ENCODE results near the gene SLC36A1.
"Not testable (repeated sequence)": the region's sequence is repeated elsewhere in the genome, so short reads cannot be mapped to it uniquely, and the experiment has no call there.

The SLC36A1 gene

GRCh38 chr5:151447174-151448037, at the start of gene SLC36A1:
Gene SLC36A1 (plus strand): TSS chr5:151447603. CDS start chr5:151458793, 11,190 bp downstream.
- peak; percentile 97 for DNase-seq

GRCh38 chr5:151405334-151406160, 41.9 kb upstream of the SLC36A1 start:
- DNase-seq: no peak

GRCh38 chr5:151406322-151406947, 41.0 kb upstream of the SLC36A1 start:
- no peak for DNase-seq

DNA sequence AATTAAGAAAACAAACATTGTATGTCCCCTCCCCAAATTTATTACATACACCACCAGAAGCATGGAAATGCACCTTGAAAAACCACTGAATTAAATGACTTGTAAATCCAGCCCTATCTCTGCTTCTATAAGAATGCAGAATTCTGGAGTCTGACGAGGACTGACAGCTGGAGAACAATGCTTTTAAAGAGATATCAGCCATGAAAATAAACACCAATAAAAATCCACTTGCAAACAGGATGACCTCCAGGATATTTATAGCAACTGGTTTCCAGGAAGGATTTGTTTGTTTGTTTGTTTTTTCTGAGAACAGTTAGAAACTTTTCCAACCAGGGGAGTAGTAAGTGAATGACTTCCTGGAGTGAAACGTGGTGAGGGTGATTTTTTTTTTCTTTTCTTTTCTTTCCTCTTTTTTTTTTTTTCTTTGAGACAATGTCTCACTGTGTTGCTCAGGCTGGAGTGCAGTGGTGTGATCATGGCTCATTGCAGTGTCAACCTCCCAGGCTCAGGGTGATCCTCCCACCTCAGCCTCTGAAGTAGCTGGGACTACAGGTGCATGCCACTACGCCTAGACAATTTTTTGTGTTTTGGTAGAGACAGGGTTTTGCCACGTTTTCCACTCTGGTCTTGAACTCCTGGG, 38.7 kb upstream of the SLC36A1 start:
- DNase-seq: peak; percentile 48

DNA sequence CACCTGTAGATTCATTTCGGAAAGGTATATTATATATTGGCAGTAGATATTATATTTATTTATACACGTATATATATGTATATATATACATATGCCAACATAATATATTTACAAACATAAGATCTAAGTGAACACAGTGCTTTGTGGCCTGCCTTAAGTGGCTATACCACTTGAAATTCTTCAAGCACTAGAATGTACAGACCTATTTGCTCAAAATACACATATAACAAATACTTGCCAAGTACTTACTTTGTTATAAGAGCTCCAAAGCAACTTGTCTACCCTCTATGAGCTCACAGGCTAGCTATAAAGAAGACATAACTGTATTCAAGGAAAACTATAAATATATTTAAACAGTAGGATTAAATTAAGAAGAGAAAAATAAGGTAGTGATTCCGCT, 33.6 kb upstream of the SLC36A1 start:
- DNase-seq: no peak

GRCh38 chr5:151414536-151414935, 32.9 kb upstream of the SLC36A1 start:
- no peak for DNase-seq

- DNase-seq: no peak
These were observed 29.7 kb upstream of the SLC36A1 start for GRCh38 chr5:151417712-151418111.

DNA sequence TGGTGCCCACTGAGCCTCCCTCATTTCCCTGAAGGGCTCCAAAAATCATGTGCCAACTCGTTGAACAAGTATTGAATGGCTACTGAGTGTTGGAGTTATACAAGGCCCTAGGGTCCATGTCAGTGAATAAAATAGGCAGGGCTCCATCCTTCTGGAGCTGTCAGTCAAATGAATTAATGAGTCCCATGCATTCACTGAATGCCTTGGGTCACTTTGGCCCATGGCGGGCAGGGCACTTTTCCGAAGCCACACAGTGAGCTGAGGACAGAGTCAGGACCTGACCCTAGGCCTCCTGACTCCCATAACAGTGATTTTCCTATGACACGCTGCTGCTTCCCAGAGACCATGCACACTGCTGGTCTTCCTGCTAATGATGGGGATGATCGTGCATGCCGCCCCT, 27.3 kb upstream of the SLC36A1 start:
- DNase-seq: no peak

DNA sequence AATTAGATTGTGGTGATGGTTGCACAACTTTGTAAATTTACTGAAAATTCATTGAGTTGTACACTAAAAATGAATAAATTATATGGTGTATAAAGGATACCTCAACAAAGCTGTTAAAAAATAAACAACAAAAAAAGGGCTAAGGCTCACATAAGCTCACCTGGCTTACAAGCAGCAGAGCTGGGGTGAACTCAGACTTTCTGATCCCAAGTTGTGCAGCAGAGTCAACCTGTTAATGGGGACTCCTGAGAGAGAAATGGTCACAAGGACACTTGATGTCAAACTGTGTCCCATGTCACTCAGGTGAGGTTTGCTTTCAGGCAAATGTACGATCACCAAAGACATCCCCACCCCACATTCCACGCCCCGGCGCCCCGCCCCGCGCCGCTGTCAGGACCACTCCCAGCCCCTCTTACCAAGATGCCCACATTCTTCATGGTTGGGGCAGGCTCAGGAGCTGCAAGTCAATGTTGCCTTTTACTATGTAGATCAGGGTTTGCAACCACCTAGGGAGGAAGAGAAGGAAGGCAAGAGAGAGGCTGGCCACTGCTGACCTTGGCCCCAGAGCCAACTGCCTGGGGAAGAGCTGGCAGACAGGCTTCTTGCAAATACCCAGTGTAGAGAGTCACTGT, 22.4 kb upstream of the SLC36A1 start:
- no peak for DNase-seq

GRCh38 chr5:151426347-151426746, 21.1 kb upstream of the SLC36A1 start:
- DNase-seq: not testable (repeated sequence)

DNA sequence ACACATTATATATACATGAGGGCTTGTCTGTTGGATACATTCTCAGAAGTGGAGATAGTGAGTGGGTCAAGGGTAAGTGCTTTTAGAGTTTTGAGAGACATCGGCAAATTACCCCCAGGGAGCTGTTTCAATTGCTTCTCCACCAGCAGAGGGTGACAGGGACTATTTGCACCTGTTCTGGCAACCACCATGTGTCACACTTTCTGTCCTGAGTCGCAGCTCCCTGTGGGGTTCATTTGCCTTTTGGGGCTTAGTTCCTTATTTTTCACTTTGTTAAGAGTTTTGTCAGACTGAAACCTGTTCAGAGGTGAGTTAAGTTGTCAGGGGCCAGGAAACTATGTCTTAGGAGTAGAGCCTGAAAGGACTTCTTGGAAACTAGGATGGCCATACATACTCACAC, 20.1 kb upstream of the SLC36A1 start:
- no peak for DNase-seq

GRCh38 chr5:151430731-151431130, 16.7 kb upstream of the SLC36A1 start:
- DNase-seq: no peak

DNA sequence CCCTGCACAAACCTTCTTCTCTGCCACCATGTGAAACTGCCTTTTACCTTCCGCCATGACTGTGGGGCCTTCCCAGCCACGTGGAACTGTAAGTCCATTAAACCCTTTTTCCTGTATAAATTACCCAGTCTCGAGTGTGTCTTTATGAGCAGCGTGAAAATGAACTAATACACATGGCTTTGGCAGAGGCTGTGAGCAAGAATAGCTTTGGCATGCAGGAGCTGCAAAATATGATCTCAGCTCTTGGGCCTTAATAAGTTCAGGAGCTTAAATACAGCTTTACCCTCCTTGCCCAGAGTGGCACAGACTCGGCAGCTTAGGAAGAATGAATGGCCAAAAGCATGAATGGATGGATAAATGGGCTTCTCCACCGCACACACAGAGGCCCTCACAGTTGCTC, 15.7 kb upstream of the SLC36A1 start:
- no peak for DNase-seq

- DNase-seq: no peak
These were observed 15.2 kb upstream of the SLC36A1 start for GRCh38 chr5:151432210-151432609.

DNA sequence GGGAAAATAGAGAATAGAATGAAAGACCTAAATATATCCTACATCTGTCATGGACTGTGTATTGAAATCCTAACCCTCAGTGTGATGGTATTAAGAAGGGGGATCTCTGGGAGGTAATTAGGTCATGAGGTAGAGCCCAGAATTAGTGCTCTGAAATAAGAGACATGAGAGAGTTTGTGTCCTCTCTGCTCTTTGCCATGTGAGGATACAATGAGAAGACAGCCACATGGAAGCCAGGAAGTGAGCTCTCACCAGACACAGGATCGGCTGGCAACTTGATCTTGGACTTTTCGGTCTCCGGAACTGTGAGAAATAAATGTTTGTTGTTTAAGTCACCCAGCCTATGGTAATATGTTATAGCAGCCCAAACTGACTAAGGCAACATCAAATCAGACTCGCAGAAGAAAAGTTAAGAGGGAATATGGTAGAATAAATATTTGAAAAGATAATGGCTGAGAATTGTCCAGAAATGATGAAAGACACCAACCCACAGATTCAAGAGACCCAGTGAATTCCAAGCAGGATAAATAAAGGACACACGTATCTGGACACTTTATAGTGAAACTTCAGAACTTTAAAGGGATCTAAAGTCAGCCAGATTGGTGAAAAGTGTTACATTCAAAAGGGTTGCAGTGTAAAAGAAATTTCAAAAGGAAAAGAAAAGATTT, 12.7 kb upstream of the SLC36A1 start:
- DNase-seq: no peak

DNA sequence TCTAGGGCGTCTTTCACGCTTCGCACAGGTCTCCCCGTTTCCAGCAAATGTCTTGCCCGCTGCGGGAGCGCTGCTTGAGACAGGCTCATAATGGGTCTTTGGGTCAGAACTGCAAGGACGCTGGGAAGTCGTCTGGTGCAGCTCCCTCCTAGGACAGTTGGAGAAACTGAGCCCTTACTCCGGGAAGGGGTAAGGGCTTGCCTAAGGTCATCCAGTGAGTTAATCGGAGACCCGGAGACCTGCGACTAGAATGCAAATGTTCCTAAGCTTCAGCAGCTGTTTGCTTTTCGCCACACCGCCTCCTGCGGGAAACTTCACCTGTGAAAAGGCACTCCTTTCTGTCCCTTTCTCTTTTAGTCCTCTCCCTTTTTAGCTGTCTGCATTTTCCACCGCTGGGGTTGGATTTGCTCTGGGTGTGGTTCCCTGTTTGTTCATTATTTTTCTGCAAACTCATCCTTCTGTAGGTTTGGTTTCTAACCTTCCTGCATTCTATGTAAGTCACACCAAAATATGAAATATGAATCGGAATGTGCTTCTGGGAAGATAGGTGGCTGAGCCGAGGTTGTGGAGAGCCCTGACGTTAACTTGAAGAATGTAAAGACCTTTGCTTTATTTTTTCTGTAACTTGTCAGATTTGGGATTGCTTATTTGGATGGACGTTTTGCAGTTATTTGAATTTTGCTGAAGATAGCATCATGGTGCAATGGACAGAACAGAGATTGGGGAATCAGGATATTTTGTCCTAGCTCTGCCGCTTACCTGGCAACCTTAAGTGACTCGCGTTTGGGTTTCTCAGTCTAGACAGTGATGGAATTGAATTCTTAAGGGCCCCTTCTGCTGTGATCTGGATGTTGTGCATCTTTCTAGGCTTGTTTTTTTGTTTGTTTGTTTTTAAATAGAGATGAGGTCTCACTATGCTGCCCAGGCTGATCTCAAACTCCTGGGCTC, 909 bp downstream of the SLC36A1 start:
- no peak for DNase-seq

- DNase-seq: peak; percentile 22
These were observed 1.9 kb downstream of the SLC36A1 start for GRCh38 chr5:151449297-151449696.

DNA sequence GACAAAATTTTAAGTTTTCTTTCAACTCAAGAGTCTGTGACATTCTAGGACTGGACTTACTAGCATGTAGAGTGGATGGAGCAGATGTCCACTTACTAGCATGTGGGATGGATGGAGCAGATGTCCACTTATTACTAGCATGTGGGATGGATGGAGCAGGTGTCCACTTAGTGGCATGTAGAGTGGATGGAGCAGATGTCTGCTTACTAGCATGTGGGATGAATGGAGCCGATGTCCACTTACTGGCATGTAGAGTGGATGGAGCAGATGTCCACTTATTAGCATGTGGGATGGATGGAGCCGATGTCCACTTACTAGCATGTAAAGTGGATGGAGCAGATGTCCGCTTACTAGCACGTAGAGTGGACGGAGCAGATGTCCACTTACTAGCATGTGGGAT, 2.4 kb downstream of the SLC36A1 start:
- DNase-seq: peak; percentile 40

DNA sequence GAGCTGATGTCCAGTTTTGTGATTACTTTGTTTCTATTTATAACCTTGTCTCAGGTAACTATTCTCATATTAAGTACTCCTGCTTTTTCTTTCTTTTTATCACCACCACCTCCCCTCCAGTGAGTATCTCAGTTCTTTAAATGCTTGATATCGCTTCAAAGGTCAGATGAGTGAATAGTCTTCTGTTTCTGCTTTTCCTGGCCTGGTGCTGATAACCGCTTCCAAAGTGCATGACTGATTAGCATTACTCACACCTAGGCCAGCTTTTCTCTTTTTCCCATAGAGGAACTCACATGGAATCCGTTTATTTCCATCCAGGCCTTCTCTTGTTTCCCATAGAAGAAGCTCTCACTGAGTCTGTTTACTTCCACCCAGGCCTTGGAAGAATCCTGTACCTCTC, 3.2 kb downstream of the SLC36A1 start:
- no peak for DNase-seq

- no peak for DNase-seq
These were observed 4.5 kb downstream of the SLC36A1 start for GRCh38 chr5:151451626-151452520.

Measured in eye (tissue), 1 donor.